Calu3 (cell line): ENCODE measurements around the gene NOBOX. TPM values are rescaled to one million over a fixed set of nuclear protein-coding genes. Genes with fewer than 3 reads are reported as not detected.
"Not testable (repeated sequence)": the region's sequence is repeated elsewhere in the genome, so short reads cannot be mapped to it uniquely, and the experiment has no call there.

ENCODE experiments used
- BruUV-seq: library from RNA; stranded (reverse); fragments of 400-500 nt; replicated peaks from 2 replicates; lab custom pipeline; 2021; lab: Mats Ljungman, UMichigan
- CTCF ChIA-PET: fragments of 300-600 bp; sonication (Branson Sonifier 250); formaldehyde crosslinking; loops from one replicate; lab custom pipeline; 2022; ENCODE audit warnings: antibody characterized with exemption; lab: Charles Lee
- DNase-seq: peaks from one replicate; pipeline ENCODE4 v3.0.0; 2022
- H3K27ac Mint-ChIP-seq: one replicate; pipeline ENCODE4 v1.8.0; 2022; ENCODE audit warnings: mixed read lengths; ENCODE audit not compliant: unreplicated experiment
- H3K27me3 Mint-ChIP-seq: one replicate; pipeline ENCODE4 v1.8.0; 2022; ENCODE audit warnings: mixed read lengths; ENCODE audit not compliant: unreplicated experiment
- H3K36me3 Mint-ChIP-seq: one replicate; pipeline ENCODE4 v1.8.0; 2022; ENCODE audit warnings: mild to moderate bottlenecking, moderate library complexity, mixed read lengths; ENCODE audit not compliant: insufficient read depth, unreplicated experiment
- H3K4me1 Mint-ChIP-seq: one replicate; pipeline ENCODE4 v1.8.0; 2022; ENCODE audit warnings: mild to moderate bottlenecking, low read depth, mixed read lengths; ENCODE audit not compliant: unreplicated experiment
- H3K4me3 Mint-ChIP-seq: one replicate; pipeline ENCODE4 v1.8.0; 2022; ENCODE audit warnings: mild to moderate bottlenecking, low read depth, moderate library complexity, mixed read lengths; ENCODE audit not compliant: unreplicated experiment
- H3K9me3 Mint-ChIP-seq: one replicate; pipeline ENCODE4 v1.8.0; 2022; ENCODE audit warnings: low read depth, mixed read lengths; ENCODE audit not compliant: unreplicated experiment
- CTCF ChIP-seq: fragments of 200-600 bp; IDR thresholded peaks from one replicate; pipeline ENCODE4 v1.8.0; 2022; ENCODE audit warnings: antibody characterized with exemption; ENCODE audit not compliant: unreplicated experiment
- intact Hi-C: fragments of 100-400 bp; cut with micrococcal nuclease; formaldehyde crosslinking; loops from one replicate; pipeline ENCODE4 v1.10.0; 2022; ENCODE audit not compliant: unreplicated experiment
- total RNA-seq: library from RNA; stranded (reverse); gene quantifications from 2 replicates; pipeline ENCODE4 v1.2.3, GENCODE V29; 2022

The NOBOX gene
- total RNA-seq, 1 experiment from 2014 or later: not detected

DNA sequence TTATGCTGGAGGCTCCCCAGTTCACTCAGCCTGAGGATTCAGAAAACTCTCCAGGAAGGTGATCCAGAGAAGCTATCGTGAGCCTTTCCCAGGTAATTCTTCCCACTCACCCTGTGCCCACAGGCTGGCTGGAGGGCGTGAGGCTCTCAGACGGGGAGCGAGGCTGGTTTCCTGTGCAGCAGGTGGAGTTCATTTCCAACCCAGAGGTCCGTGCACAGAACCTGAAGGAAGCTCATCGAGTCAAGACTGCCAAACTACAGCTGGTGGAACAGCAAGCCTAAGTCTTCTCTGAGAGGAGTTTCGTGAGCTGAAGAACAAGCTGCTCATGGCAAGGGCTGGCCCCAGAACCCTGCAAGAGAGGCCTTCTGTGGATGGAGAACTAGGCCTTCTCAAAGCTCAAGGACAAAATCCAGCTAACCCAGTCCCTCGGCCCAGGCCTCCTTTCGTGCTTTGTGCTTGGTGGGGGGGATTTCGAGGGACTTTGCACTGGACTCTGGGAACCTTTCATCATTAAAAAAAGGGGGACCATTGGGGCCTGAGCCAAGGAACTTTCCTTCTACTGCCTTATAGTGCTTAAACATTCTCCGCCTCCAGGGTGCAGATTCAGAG lies 23.6 kb downstream of the NOBOX start:
- TF ChIP-seq CTCF: no peak
- H3K4me3 Mint-ChIP-seq: no peak overlapping the region
- H3K4me1 Mint-ChIP-seq: peaks cover 12% of the 10 kb centered on the region
- H3K27ac Mint-ChIP-seq: no peak overlapping the region
- H3K36me3 Mint-ChIP-seq: peaks cover 15% of the 10 kb centered on the region
- intact Hi-C loops: no loop called here
- H3K9me3 Mint-ChIP-seq: no peaks in the 10 kb centered on the region
- no TSS peak for BruUV-seq
- DNase-seq: no peak
- no peaks in the 10 kb centered on the region for H3K27me3 Mint-ChIP-seq
- CTCF ChIA-PET: interaction anchor here (0.5 kb wide), 1 partner anchor 1481 kb away, joined by 3 read pairs; no protein-coding TSS in a partner anchor

GRCh38 chr7:144378651-144379050 lies 24.8 kb downstream of the NOBOX start:
- no TSS peak for BruUV-seq
- no peak for DNase-seq
- Mint-ChIP-seq H3K4me3 (no peak overlapping the region), H3K36me3 (peaks cover 5% of the 10 kb centered on the region), H3K27ac (no peak overlapping the region), H3K9me3 (no peaks in the 10 kb centered on the region), H3K27me3 (no peaks in the 10 kb centered on the region), H3K4me1 (no peaks in the 10 kb centered on the region)
- CTCF ChIA-PET: no interaction called here
- no peak for TF ChIP-seq CTCF
- intact Hi-C loops: no loop called here

DNA sequence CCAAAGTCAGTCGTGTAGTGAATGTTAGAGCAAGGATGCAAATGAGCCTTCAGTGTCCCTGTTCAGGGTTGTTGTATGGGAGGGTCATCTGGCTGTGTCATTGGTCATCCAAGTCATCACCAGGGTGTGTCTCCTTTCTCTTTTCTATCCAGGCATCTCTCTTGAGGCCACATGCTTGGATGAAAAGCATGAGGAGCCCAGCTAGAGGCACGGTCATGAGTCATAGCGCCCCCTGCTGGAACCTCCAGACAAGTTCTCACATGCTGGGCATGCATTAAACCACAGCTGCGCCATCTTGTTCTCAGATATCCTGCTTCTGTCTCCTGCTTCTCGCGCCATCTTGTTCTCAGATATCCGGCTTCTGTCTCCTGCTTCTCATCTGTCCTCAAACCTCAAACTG lies 34.3 kb downstream of the NOBOX start:
- H3K27ac Mint-ChIP-seq, H3K36me3 Mint-ChIP-seq, H3K4me1 Mint-ChIP-seq, CTCF ChIA-PET, H3K9me3 Mint-ChIP-seq, intact Hi-C loops, H3K27me3 Mint-ChIP-seq, H3K4me3 Mint-ChIP-seq, BruUV-seq, DNase-seq: not testable (repeated sequence)

- CTCF ChIA-PET, intact Hi-C loops, H3K9me3 Mint-ChIP-seq, H3K4me1 Mint-ChIP-seq, DNase-seq, H3K36me3 Mint-ChIP-seq, H3K4me3 Mint-ChIP-seq, H3K27ac Mint-ChIP-seq, H3K27me3 Mint-ChIP-seq, BruUV-seq: not testable (repeated sequence)
Observed at GRCh38 chr7:144367250-144367649, 36.2 kb downstream of the NOBOX start.

DNA sequence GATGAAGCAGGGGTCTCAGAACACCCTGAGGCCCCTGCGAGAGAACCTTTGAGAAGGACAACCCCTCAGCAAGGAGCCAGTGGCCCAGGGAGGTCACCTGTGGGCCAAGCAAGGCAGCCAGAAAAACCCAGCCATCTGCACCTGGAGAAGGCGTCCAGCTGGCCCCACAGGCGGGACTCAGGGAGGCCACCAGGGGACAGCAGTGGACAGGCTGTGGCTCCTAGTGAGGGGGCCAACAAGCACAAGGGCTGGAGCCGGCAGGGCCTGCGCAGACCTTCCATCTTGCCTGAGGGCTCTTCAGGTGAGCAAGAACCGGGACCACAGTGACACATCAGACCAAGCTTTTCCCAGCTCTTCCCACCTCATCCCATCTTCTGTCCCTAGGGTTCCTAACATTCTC lies 38.0 kb downstream of the NOBOX start:
- H3K9me3 Mint-ChIP-seq, CTCF ChIA-PET, H3K36me3 Mint-ChIP-seq, BruUV-seq, H3K27me3 Mint-ChIP-seq, H3K4me1 Mint-ChIP-seq, H3K4me3 Mint-ChIP-seq, DNase-seq, intact Hi-C loops, H3K27ac Mint-ChIP-seq: not testable (repeated sequence)

DNA sequence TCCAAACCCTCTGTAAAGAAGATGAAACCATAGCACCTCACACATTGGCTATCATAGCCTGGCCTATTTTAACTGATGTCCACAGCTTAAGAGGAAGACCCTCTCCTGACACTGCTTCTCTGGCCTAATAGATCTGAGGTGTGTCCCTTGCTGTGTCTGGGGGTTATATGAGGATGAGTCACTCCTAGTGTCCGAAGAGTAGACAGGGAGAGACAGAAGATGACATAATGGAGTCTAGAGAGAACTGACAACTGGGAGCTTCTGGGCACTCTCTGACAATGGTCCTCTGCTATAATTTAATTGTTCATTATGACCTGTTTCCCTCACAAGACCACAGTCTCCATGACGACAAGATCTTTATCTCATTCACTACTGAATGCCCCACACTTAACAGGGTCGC lies 41.4 kb downstream of the NOBOX start:
- H3K36me3 Mint-ChIP-seq, H3K4me1 Mint-ChIP-seq, BruUV-seq, H3K4me3 Mint-ChIP-seq, DNase-seq, H3K9me3 Mint-ChIP-seq, H3K27me3 Mint-ChIP-seq, intact Hi-C loops, H3K27ac Mint-ChIP-seq, CTCF ChIA-PET: not testable (repeated sequence)

- H3K4me3 Mint-ChIP-seq, H3K4me1 Mint-ChIP-seq, H3K36me3 Mint-ChIP-seq, H3K9me3 Mint-ChIP-seq, H3K27me3 Mint-ChIP-seq, H3K27ac Mint-ChIP-seq, BruUV-seq, intact Hi-C loops, DNase-seq, CTCF ChIA-PET: not testable (repeated sequence)
Observed at GRCh38 chr7:144356860-144357259, 46.6 kb downstream of the NOBOX start.

DNA sequence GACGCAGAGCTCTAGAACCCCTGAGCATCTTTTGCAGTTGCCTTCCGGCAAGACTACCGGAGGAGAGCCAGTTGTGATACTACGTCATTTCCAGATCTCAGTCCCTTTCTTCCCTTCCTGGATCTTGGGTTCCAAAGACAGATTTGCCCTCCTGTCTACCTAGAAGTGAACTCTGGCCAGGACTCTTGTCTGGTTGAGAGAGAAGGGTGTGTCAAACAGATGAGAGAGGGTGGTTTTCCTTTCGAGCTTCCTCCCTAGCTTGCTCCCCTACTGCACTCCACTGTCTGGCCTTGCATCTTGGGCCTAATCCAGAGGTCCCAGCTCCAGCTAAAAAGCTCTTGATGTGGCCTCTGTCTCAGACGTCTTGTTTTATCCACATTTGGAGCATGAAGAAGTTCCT lies 47.3 kb downstream of the NOBOX start:
- H3K27me3 Mint-ChIP-seq, H3K4me1 Mint-ChIP-seq, intact Hi-C loops, H3K4me3 Mint-ChIP-seq, H3K9me3 Mint-ChIP-seq, H3K36me3 Mint-ChIP-seq, CTCF ChIA-PET, DNase-seq, H3K27ac Mint-ChIP-seq, BruUV-seq: not testable (repeated sequence)
